IPS-20b (cell line): Measurements from ENCODE around the gene DIPK1A.

Source experiments
- H3K27ac ChIP-seq: one replicate; pipeline ENCODE4 v1.5.1; 2013; ENCODE audit warnings: low read length
- H3K27me3 ChIP-seq: 2 replicates; pipeline ENCODE4 v1.6.1; 2013; ENCODE audit warnings: mild to moderate bottlenecking, low read length, inconsistent platforms; ENCODE audit not compliant: insufficient read depth
- H3K36me3 ChIP-seq: 2 replicates; pipeline ENCODE4 v1.6.1; 2013; ENCODE audit warnings: low read depth, mild to moderate bottlenecking, inconsistent platforms, low read length, moderate library complexity; ENCODE audit not compliant: insufficient read depth
- H3K4me1 ChIP-seq: 2 replicates; pipeline ENCODE4 v1.6.1; 2013; ENCODE audit warnings: mild to moderate bottlenecking, control low read depth, inconsistent platforms, low read length, moderate library complexity; ENCODE audit not compliant: insufficient read depth
- H3K4me3 ChIP-seq: 2 replicates; pipeline ENCODE4 v1.5.1; 2013; ENCODE audit warnings: mild to moderate bottlenecking, low read length, inconsistent platforms
- H3K9ac ChIP-seq: 2 replicates; pipeline ENCODE4 v1.6.1; 2013; ENCODE audit warnings: low read depth, mild to moderate bottlenecking, inconsistent platforms, low read length, moderate library complexity
- H3K9me3 ChIP-seq: 2 replicates; pipeline ENCODE4 v1.6.1; 2013; ENCODE audit warnings: mild to moderate bottlenecking, low read depth, low read length, inconsistent platforms; ENCODE audit not compliant: insufficient read depth

Gene DIPK1A

GRCh38 chr1:92926873-92927272 lies 34.4 kb downstream of the DIPK1A start:
- Histone ChIP-seq H3K27ac (no peak overlapping the region), H3K4me1 (0 out of 2 replicates have a peak, but pooled peaks cover 2% of the 10 kb centered on the region), H3K36me3 (no peaks in the 10 kb centered on the region), H3K4me3 (no peak overlapping the region), H3K9ac (no peak overlapping the region), H3K27me3 (no peaks in the 10 kb centered on the region), H3K9me3 (no peaks in the 10 kb centered on the region)

GRCh38 chr1:92924501-92924900 lies 36.8 kb downstream of the DIPK1A start:
- Histone ChIP-seq H3K36me3 (no peaks in the 10 kb centered on the region), H3K27me3 (no peaks in the 10 kb centered on the region), H3K9ac (no peak overlapping the region), H3K27ac (no peak overlapping the region), H3K4me3 (no peak overlapping the region), H3K4me1 (0 out of 2 replicates have a peak, but pooled peaks cover 2% of the 10 kb centered on the region), H3K9me3 (no peaks in the 10 kb centered on the region)

GRCh38 chr1:92923664-92924063 lies 37.6 kb downstream of the DIPK1A start:
- Histone ChIP-seq H3K27ac (no peak overlapping the region), H3K9ac (no peak overlapping the region), H3K27me3 (no peaks in the 10 kb centered on the region), H3K4me1 (no peaks in the 10 kb centered on the region), H3K9me3 (no peaks in the 10 kb centered on the region), H3K36me3 (no peaks in the 10 kb centered on the region), H3K4me3 (no peak overlapping the region)

GRCh38 chr1:92922356-92923035 lies 38.8 kb downstream of the DIPK1A start:
- Histone ChIP-seq H3K27me3 (no peaks in the 10 kb centered on the region), H3K27ac (no peak overlapping the region), H3K4me1 (0 out of 2 replicates have a peak, but pooled peaks cover 2% of the 10 kb centered on the region), H3K4me3 (no peak overlapping the region), H3K9me3 (no peaks in the 10 kb centered on the region), H3K9ac (no peak overlapping the region), H3K36me3 (no peaks in the 10 kb centered on the region)

- Histone ChIP-seq H3K36me3 (no peaks in the 10 kb centered on the region), H3K27ac (no peak overlapping the region), H3K4me3 (no peak overlapping the region), H3K4me1 (0 out of 2 replicates have a peak, but pooled peaks cover 3% of the 10 kb centered on the region), H3K9ac (no peak overlapping the region), H3K27me3 (no peaks in the 10 kb centered on the region), H3K9me3 (no peaks in the 10 kb centered on the region)
These were observed 39.9 kb downstream of the DIPK1A start for GRCh38 chr1:92921031-92922023.

GRCh38 chr1:92916899-92917298 lies 44.4 kb downstream of the DIPK1A start:
- 0 out of 2 replicates have a peak, but pooled peaks cover 3% of the 10 kb centered on the region for H3K4me1 ChIP-seq
- no peak overlapping the region for H3K27ac ChIP-seq
- no peaks in the 10 kb centered on the region for H3K27me3 ChIP-seq
- no peak overlapping the region for H3K9ac ChIP-seq
- no peak overlapping the region for H3K4me3 ChIP-seq
- H3K36me3 ChIP-seq = no peaks in the 10 kb centered on the region
- no peaks in the 10 kb centered on the region for H3K9me3 ChIP-seq

- H3K36me3 ChIP-seq = no peaks in the 10 kb centered on the region
- H3K4me1 ChIP-seq = 0 out of 2 replicates have a peak, but pooled peaks cover 3% of the 10 kb centered on the region
- no peak overlapping the region for H3K9ac ChIP-seq
- no peak overlapping the region for H3K4me3 ChIP-seq
- H3K9me3 ChIP-seq = no peaks in the 10 kb centered on the region
- no peaks in the 10 kb centered on the region for H3K27me3 ChIP-seq
- no peak overlapping the region for H3K27ac ChIP-seq
These were observed 45.7 kb downstream of the DIPK1A start for GRCh38 chr1:92915547-92915946.

GRCh38 chr1:92913093-92913819 lies 48.0 kb downstream of the DIPK1A start:
- Histone ChIP-seq H3K4me1 (0 out of 2 replicates have a peak, but pooled peaks cover 3% of the 10 kb centered on the region), H3K9me3 (no peaks in the 10 kb centered on the region), H3K36me3 (no peaks in the 10 kb centered on the region), H3K9ac (no peak overlapping the region), H3K27me3 (no peaks in the 10 kb centered on the region), H3K27ac (no peak overlapping the region), H3K4me3 (no peak overlapping the region)

- Histone ChIP-seq H3K36me3 (no peaks in the 10 kb centered on the region), H3K4me1 (no peaks in the 10 kb centered on the region), H3K9me3 (no peaks in the 10 kb centered on the region), H3K4me3 (no peak overlapping the region), H3K27me3 (no peaks in the 10 kb centered on the region), H3K9ac (no peak overlapping the region), H3K27ac (no peak overlapping the region)
These were observed 51.2 kb downstream of the DIPK1A start for GRCh38 chr1:92910081-92910480.

GRCh38 chr1:92909321-92909720 lies 51.9 kb downstream of the DIPK1A start:
- H3K9me3 ChIP-seq = no peaks in the 10 kb centered on the region
- no peaks in the 10 kb centered on the region for H3K36me3 ChIP-seq
- no peaks in the 10 kb centered on the region for H3K27me3 ChIP-seq
- no peak overlapping the region for H3K9ac ChIP-seq
- no peak overlapping the region for H3K4me3 ChIP-seq
- no peak overlapping the region for H3K27ac ChIP-seq
- no peaks in the 10 kb centered on the region for H3K4me1 ChIP-seq

- Histone ChIP-seq H3K9me3 (no peaks in the 10 kb centered on the region), H3K4me1 (no peaks in the 10 kb centered on the region), H3K36me3 (no peaks in the 10 kb centered on the region), H3K27ac (no peak overlapping the region), H3K27me3 (no peaks in the 10 kb centered on the region), H3K4me3 (no peak overlapping the region), H3K9ac (no peak overlapping the region)
These were observed 53.1 kb downstream of the DIPK1A start for GRCh38 chr1:92907949-92908684.
